Measurements from ENCODE around the gene SPCS3. TPM values are rescaled to one million over a fixed set of nuclear protein-coding genes. Genes with fewer than 3 reads are reported as not detected.
A peak's percentile ranks its signal among the peaks of the same experiment; 100 is the strongest.

Gene SPCS3
- polyA plus RNA-seq (2013, experiment 1 of 2), result 71.5 TPM
- 69.3 TPM for polyA plus RNA-seq (2013, experiment 2 of 2)

DNA sequence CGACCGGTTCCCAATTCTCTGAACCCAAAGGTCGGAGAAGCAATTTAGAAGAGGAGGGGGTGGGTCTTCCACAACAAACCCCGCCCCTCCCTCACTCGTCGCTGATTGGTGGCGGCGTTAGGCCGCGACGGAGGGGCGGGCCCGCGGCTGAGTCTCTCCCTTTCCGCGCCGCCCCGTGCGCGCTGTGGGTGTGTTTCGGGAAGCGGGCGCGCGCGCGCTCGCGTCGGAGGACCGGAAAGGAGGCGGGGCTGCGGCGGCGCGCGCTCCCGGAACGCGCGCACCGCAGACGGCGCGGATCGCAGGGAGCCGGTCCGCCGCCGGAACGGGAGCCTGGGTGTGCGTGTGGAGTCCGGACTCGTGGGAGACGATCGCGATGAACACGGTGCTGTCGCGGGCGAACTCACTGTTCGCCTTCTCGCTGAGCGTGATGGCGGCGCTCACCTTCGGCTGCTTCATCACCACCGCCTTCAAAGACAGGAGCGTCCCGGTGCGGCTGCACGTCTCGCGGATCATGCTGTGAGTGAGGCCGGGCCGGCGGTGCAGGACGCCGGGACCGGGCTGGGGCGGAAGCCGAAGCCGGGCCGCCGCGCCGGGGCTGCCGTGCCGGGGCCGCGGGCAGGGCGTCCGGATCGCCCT, at the start of gene SPCS3:
SPCS3 (plus strand) TSS at position 263 of the 636 bp plus-strand sequence; CDS start at position 374, 111 bp downstream.
- H3K4me2 ChIP-seq (ENCODE audit: low read length), result peak within 1 kb of the TSS; percentile 45
- no peak within 1 kb of the TSS for H2AK5ac ChIP-seq (ENCODE audit: low read length)
- peak within 1 kb of the TSS; percentile 99 for H3K56ac ChIP-seq (ENCODE audit: low read length)
- no peak within 1 kb of the TSS for H4K8ac ChIP-seq (ENCODE audit: low read depth, low read length)
- no CpG with 5 or more reads among the region's 94 CpGs for WGBS (ENCODE audit: extremely low coverage, insufficient coverage, low lambda C conversion rate)
- H3K4me3 ChIP-seq (ENCODE audit: low read length), result peak within 1 kb of the TSS; percentile 92
- H3K79me2 ChIP-seq (ENCODE audit: control insufficient read depth, insufficient read depth, low read length), result peaks cover 30% of the 10 kb centered on the region
- no peaks in the 10 kb centered on the region for H3K36me3 ChIP-seq (ENCODE audit: control insufficient read depth, insufficient read depth, low read length)
- peak within 1 kb of the TSS; percentile 2 for H2BK120ac ChIP-seq (ENCODE audit: low read depth, low read length)
- H3K4ac ChIP-seq (ENCODE audit: low read depth, low read length), result peak within 1 kb of the TSS; percentile 92
- H3K18ac ChIP-seq (ENCODE audit: low read length), result peak within 1 kb of the TSS; percentile 84
- peak within 1 kb of the TSS; percentile 82 for H3K27ac ChIP-seq (ENCODE audit: low read depth, low read length)
- peak within 1 kb of the TSS; percentile 97 for H3K23ac ChIP-seq (ENCODE audit: low read length)
- peak within 1 kb of the TSS; percentile 90 for H2BK5ac ChIP-seq (ENCODE audit: low read length)
- H3K4me1 ChIP-seq (ENCODE audit: control insufficient read depth, low read depth, low read length), result no peaks in the 10 kb centered on the region
- H3K27me3 ChIP-seq (ENCODE audit: insufficient read depth, low read length, poor library complexity), result no peaks in the 10 kb centered on the region
- peak within 1 kb of the TSS; percentile 99 for H3K9ac ChIP-seq (ENCODE audit: low read length)
- DNase-seq, result peak; percentile 97
- no peaks in the 10 kb centered on the region for H3K79me1 ChIP-seq (ENCODE audit: low read length)
- H4K5ac ChIP-seq (ENCODE audit: low read length), result peak within 1 kb of the TSS; percentile 21
- H2BK15ac ChIP-seq (replicated peaks; ENCODE audit: low read depth), result no peak within 1 kb of the TSS

DNA sequence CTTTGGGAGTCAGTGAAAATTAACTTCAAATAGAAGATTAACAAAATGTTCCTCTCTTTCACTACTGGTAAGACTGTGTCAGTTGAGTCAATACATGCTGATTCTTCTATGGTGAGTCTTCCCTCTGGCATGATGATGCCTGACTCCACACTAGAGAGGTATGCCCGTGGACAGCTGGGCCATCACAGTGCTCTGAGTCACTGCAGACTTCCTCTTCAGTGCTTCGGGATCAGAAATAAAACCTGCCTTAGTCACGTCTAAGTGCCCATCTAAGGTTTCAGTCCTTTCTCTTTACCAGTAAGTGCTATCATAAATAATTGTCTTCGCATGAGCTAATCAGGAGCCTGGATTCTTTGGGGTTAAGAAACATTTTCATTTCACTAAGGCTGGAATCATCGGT, 49.1 kb upstream of the SPCS3 start:
- Histone ChIP-seq H3K36me3 (ENCODE audit: control insufficient read depth, insufficient read depth, low read length) (no peaks in the 10 kb centered on the region), H3K27ac (ENCODE audit: low read depth, low read length) (no peak overlapping the region), H2AK5ac (ENCODE audit: low read length) (no peak overlapping the region), H3K79me2 (ENCODE audit: control insufficient read depth, insufficient read depth, low read length) (no peaks in the 10 kb centered on the region), H3K23ac (ENCODE audit: low read length) (no peak overlapping the region), H2BK120ac (ENCODE audit: low read depth, low read length) (no peak overlapping the region), H3K79me1 (ENCODE audit: low read length) (no peaks in the 10 kb centered on the region), H2BK5ac (ENCODE audit: low read length) (no peak overlapping the region), H3K4ac (ENCODE audit: low read depth, low read length) (no peak overlapping the region), H2BK15ac (replicated peaks; ENCODE audit: low read depth) (no peak overlapping the region), H4K5ac (ENCODE audit: low read length) (no peak overlapping the region), H3K27me3 (ENCODE audit: insufficient read depth, low read length, poor library complexity) (no peaks in the 10 kb centered on the region), H3K9ac (ENCODE audit: low read length) (no peak overlapping the region), H3K4me2 (ENCODE audit: low read length) (no peak overlapping the region), H3K18ac (ENCODE audit: low read length) (no peak overlapping the region), H4K8ac (ENCODE audit: low read depth, low read length) (no peak overlapping the region), H3K56ac (ENCODE audit: low read length) (no peak overlapping the region), H3K4me3 (ENCODE audit: low read length) (no peak overlapping the region), H3K4me1 (ENCODE audit: control insufficient read depth, low read depth, low read length) (peaks cover 2% of the 10 kb centered on the region)
- peak; percentile 80 for DNase-seq
- WGBS (ENCODE audit: extremely low coverage, insufficient coverage, low lambda C conversion rate), result no CpG with 5 or more reads among the region's 5 CpGs

DNA sequence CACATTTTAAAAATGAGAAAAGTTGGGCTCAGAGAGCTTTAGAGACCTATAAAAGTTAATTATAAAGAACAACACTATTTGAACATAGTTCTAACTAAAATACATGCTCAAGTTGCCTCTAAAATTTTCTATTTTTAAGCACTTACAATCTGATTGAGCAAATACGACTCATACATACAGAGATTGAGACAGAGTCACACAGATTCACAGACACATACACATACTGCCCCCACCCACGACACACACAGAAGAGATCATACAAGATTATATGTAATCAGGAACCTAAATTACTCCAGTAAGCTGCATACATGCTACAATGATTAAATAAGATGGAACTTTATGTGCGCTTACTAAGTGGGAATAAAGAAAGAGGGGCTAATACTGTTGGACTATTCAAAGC, 48.0 kb upstream of the SPCS3 start:
- H3K56ac ChIP-seq (ENCODE audit: low read length), result no peak overlapping the region
- H3K79me1 ChIP-seq (ENCODE audit: low read length), result no peaks in the 10 kb centered on the region
- no peak overlapping the region for H2BK120ac ChIP-seq (ENCODE audit: low read depth, low read length)
- no peak for DNase-seq
- no peak overlapping the region for H3K4me3 ChIP-seq (ENCODE audit: low read length)
- no peaks in the 10 kb centered on the region for H3K27me3 ChIP-seq (ENCODE audit: insufficient read depth, low read length, poor library complexity)
- no peak overlapping the region for H3K23ac ChIP-seq (ENCODE audit: low read length)
- H3K36me3 ChIP-seq (ENCODE audit: control insufficient read depth, insufficient read depth, low read length), result no peaks in the 10 kb centered on the region
- H3K4me1 ChIP-seq (ENCODE audit: control insufficient read depth, low read depth, low read length), result no peaks in the 10 kb centered on the region
- H2BK5ac ChIP-seq (ENCODE audit: low read length), result no peak overlapping the region
- H3K9ac ChIP-seq (ENCODE audit: low read length), result no peak overlapping the region
- no peak overlapping the region for H2AK5ac ChIP-seq (ENCODE audit: low read length)
- no peak overlapping the region for H4K8ac ChIP-seq (ENCODE audit: low read depth, low read length)
- H3K27ac ChIP-seq (ENCODE audit: low read depth, low read length), result no peak overlapping the region
- H3K79me2 ChIP-seq (ENCODE audit: control insufficient read depth, insufficient read depth, low read length), result no peaks in the 10 kb centered on the region
- no peak overlapping the region for H2BK15ac ChIP-seq (replicated peaks; ENCODE audit: low read depth)
- no peak overlapping the region for H3K4ac ChIP-seq (ENCODE audit: low read depth, low read length)
- no peak overlapping the region for H4K5ac ChIP-seq (ENCODE audit: low read length)
- H3K4me2 ChIP-seq (ENCODE audit: low read length), result no peak overlapping the region
- WGBS (ENCODE audit: extremely low coverage, insufficient coverage, low lambda C conversion rate), result no CpG with 5 or more reads among the region's 3 CpGs
- H3K18ac ChIP-seq (ENCODE audit: low read length), result no peak overlapping the region

DNA sequence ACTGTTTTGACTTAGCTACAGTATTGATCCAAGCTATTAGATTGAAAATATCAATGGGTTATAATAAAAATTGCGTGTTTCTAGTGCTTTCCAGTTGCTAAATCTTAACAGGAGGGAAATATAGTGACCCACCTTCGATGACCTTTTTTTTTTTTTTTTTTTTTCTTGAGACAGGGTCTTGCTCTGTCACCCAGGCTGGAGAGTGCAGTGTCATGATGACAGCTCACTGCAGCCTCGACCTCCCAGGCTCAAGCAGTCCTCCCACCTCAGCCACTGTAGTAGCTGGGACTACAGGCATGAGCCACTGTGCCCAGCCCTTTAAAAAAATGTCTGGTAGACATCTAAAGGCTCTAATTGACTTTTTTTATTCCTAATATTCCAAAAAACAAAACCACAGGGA, 47.0 kb upstream of the SPCS3 start:
- Histone ChIP-seq H3K9ac (ENCODE audit: low read length) (no peak overlapping the region), H4K5ac (ENCODE audit: low read length) (no peak overlapping the region), H3K4me2 (ENCODE audit: low read length) (no peak overlapping the region), H3K56ac (ENCODE audit: low read length) (no peak overlapping the region), H3K4me1 (ENCODE audit: control insufficient read depth, low read depth, low read length) (no peaks in the 10 kb centered on the region), H3K27me3 (ENCODE audit: insufficient read depth, low read length, poor library complexity) (no peaks in the 10 kb centered on the region), H2BK15ac (replicated peaks; ENCODE audit: low read depth) (no peak overlapping the region), H3K27ac (ENCODE audit: low read depth, low read length) (no peak overlapping the region), H2BK5ac (ENCODE audit: low read length) (no peak overlapping the region), H3K79me1 (ENCODE audit: low read length) (no peaks in the 10 kb centered on the region), H3K36me3 (ENCODE audit: control insufficient read depth, insufficient read depth, low read length) (no peaks in the 10 kb centered on the region), H3K4me3 (ENCODE audit: low read length) (no peak overlapping the region), H3K4ac (ENCODE audit: low read depth, low read length) (no peak overlapping the region), H3K23ac (ENCODE audit: low read length) (no peak overlapping the region), H3K18ac (ENCODE audit: low read length) (no peak overlapping the region), H2AK5ac (ENCODE audit: low read length) (no peak overlapping the region), H2BK120ac (ENCODE audit: low read depth, low read length) (no peak overlapping the region), H3K79me2 (ENCODE audit: control insufficient read depth, insufficient read depth, low read length) (no peaks in the 10 kb centered on the region), H4K8ac (ENCODE audit: low read depth, low read length) (no peak overlapping the region)
- DNase-seq, result peak; percentile 17
- no CpG with 5 or more reads among the region's 3 CpGs for WGBS (ENCODE audit: extremely low coverage, insufficient coverage, low lambda C conversion rate)

DNA sequence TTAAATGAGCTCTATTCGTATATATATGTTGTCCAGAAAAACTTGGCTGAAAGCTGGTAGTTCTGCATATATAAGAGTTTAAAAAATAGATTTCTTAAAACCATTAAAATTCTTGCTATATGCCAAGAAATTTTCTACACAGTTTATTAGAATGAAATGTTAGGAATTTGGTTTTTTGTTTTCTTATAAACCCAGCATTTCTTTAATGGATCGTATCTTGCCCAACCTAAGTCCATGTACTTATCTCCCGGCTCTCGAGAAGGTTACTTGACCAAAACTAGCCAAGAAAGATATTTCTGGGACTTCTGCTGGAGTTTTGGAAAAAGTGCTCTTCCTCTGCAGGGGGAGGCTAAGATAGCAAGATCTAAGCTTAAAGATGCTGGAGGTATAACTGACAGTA, 46.0 kb upstream of the SPCS3 start:
- no peak for DNase-seq
- no peak overlapping the region for H3K23ac ChIP-seq (ENCODE audit: low read length)
- no peak overlapping the region for H2BK120ac ChIP-seq (ENCODE audit: low read depth, low read length)
- H3K79me1 ChIP-seq (ENCODE audit: low read length), result no peaks in the 10 kb centered on the region
- no peaks in the 10 kb centered on the region for H3K27me3 ChIP-seq (ENCODE audit: insufficient read depth, low read length, poor library complexity)
- no peak overlapping the region for H3K27ac ChIP-seq (ENCODE audit: low read depth, low read length)
- H3K56ac ChIP-seq (ENCODE audit: low read length), result no peak overlapping the region
- no peak overlapping the region for H3K9ac ChIP-seq (ENCODE audit: low read length)
- H3K18ac ChIP-seq (ENCODE audit: low read length), result no peak overlapping the region
- H4K8ac ChIP-seq (ENCODE audit: low read depth, low read length), result no peak overlapping the region
- H4K5ac ChIP-seq (ENCODE audit: low read length), result no peak overlapping the region
- H3K36me3 ChIP-seq (ENCODE audit: control insufficient read depth, insufficient read depth, low read length), result no peaks in the 10 kb centered on the region
- H3K4me1 ChIP-seq (ENCODE audit: control insufficient read depth, low read depth, low read length), result no peaks in the 10 kb centered on the region
- H2BK15ac ChIP-seq (replicated peaks; ENCODE audit: low read depth), result no peak overlapping the region
- no peak overlapping the region for H3K4ac ChIP-seq (ENCODE audit: low read depth, low read length)
- no peak overlapping the region for H3K4me3 ChIP-seq (ENCODE audit: low read length)
- H3K79me2 ChIP-seq (ENCODE audit: control insufficient read depth, insufficient read depth, low read length), result no peaks in the 10 kb centered on the region
- no peak overlapping the region for H2BK5ac ChIP-seq (ENCODE audit: low read length)
- H2AK5ac ChIP-seq (ENCODE audit: low read length), result no peak overlapping the region
- WGBS (ENCODE audit: extremely low coverage, insufficient coverage, low lambda C conversion rate), result no CpG with 5 or more reads among the region's 4 CpGs
- no peak overlapping the region for H3K4me2 ChIP-seq (ENCODE audit: low read length)

DNA sequence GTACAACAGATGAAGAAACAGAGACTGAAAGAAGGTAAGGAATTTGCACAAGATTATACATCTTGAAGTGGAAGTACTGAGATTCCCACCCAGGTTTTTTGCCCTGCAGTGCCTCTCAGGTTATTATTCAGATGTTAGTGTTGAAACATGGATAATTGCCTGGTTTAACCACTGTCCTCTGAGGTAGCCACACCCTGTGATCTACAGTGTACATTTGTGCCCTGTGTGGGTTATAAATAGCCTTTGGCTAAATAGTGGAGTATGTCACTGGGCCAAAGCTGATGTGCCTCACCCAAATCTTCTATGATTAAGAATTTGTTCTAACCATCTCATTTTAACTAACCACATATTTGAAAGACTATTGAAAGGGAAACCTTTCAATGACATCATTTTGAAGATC, 45.3 kb upstream of the SPCS3 start:
- Histone ChIP-seq H3K36me3 (ENCODE audit: control insufficient read depth, insufficient read depth, low read length) (no peaks in the 10 kb centered on the region), H3K27me3 (ENCODE audit: insufficient read depth, low read length, poor library complexity) (no peaks in the 10 kb centered on the region), H3K79me2 (ENCODE audit: control insufficient read depth, insufficient read depth, low read length) (no peaks in the 10 kb centered on the region), H3K56ac (ENCODE audit: low read length) (no peak overlapping the region), H3K18ac (ENCODE audit: low read length) (no peak overlapping the region), H4K5ac (ENCODE audit: low read length) (no peak overlapping the region), H3K4me2 (ENCODE audit: low read length) (no peak overlapping the region), H2BK120ac (ENCODE audit: low read depth, low read length) (no peak overlapping the region), H2BK15ac (replicated peaks; ENCODE audit: low read depth) (no peak overlapping the region), H3K4ac (ENCODE audit: low read depth, low read length) (no peak overlapping the region), H3K79me1 (ENCODE audit: low read length) (no peaks in the 10 kb centered on the region), H3K9ac (ENCODE audit: low read length) (no peak overlapping the region), H3K23ac (ENCODE audit: low read length) (no peak overlapping the region), H2BK5ac (ENCODE audit: low read length) (no peak overlapping the region), H4K8ac (ENCODE audit: low read depth, low read length) (no peak overlapping the region), H3K27ac (ENCODE audit: low read depth, low read length) (no peak overlapping the region), H3K4me1 (ENCODE audit: control insufficient read depth, low read depth, low read length) (no peaks in the 10 kb centered on the region), H3K4me3 (ENCODE audit: low read length) (no peak overlapping the region), H2AK5ac (ENCODE audit: low read length) (no peak overlapping the region)
- no peak for DNase-seq
